H1 (cell line): ENCODE measurements around the gene ACP4. TPM values are rescaled to one million over a fixed set of nuclear protein-coding genes. Genes with fewer than 3 reads are reported as not detected.

Experiments used
- CTCF ChIA-PET: fragments of 300-600 bp; sonication (Branson Sonifier 250); formaldehyde crosslinking; loops from one replicate; lab custom pipeline; 2021; ENCODE audit not compliant: partially characterized antibody; lab: Charles Lee
- POLR2A ChIA-PET: fragments of 300-600 bp; sonication (Branson Sonifier 250); formaldehyde crosslinking; loops from one replicate; lab custom pipeline; 2021; ENCODE audit warnings: inconsistent platforms; ENCODE audit not compliant: partially characterized antibody; lab: Charles Lee
- DNase-seq, 2 experiments: peaks; one replicate each; pipeline versions ENCODE4 v3.0.0 to v3.0.0-alpha.2; 2010 to 2022; ENCODE audit warnings: low spot score in 2 of 2, low read depth in 1 of 2, mixed read lengths in 1 of 2
- FAIRE-seq: peaks from 2 replicates; lab custom pipeline; 2011; peaks lifted over from hg19 to GRCh38; lab: Jason Lieb, UNC
- H2AFZ ChIP-seq: 2 replicates; pipeline ENCODE4 v1.8.1; 2012; ENCODE audit warnings: low read length, inconsistent platforms
- H2AK5ac ChIP-seq: 2 replicates; pipeline ENCODE4 v1.6.1; 2013; ENCODE audit warnings: low read depth, low read length
- H2BK120ac ChIP-seq: replicated peaks from 2 replicates; pipeline ENCODE3; 2013; ENCODE audit warnings: low read depth, low read length, inconsistent platforms
- H2BK12ac ChIP-seq: 2 replicates; pipeline ENCODE4 v1.6.1; 2013; ENCODE audit warnings: low read depth, low read length
- H2BK15ac ChIP-seq: 2 replicates; pipeline ENCODE4 v1.6.1; 2013; ENCODE audit warnings: low read length
- H2BK20ac ChIP-seq: 2 replicates; pipeline ENCODE4 v1.6.1; 2013; ENCODE audit warnings: low read length
- H2BK5ac ChIP-seq: 2 replicates; pipeline ENCODE4 v1.6.1; 2013; ENCODE audit warnings: low read depth, low read length
- H3K14ac ChIP-seq: 2 replicates; pipeline ENCODE4 v1.6.1; 2013; ENCODE audit warnings: inconsistent platforms; ENCODE audit not compliant: insufficient read length
- H3K18ac ChIP-seq: 2 replicates; pipeline ENCODE4 v1.6.1; 2013; ENCODE audit warnings: low read length; ENCODE audit errors: extremely low read depth
- H3K23ac ChIP-seq: 2 replicates; pipeline ENCODE4 v1.6.1; 2013; ENCODE audit warnings: inconsistent platforms; ENCODE audit not compliant: insufficient read length
- H3K23me2 ChIP-seq: 2 replicates; pipeline ENCODE4 v1.6.1; 2013; ENCODE audit warnings: low read depth, low read length
- H3K27ac ChIP-seq: 2 replicates; pipeline ENCODE4 v1.6.1; 2011; ENCODE audit warnings: low read depth, low read length, inconsistent platforms
- H3K27me3 ChIP-seq, 4 experiments: replicated peaks in 1 of 4; 1 replicate in 1 of 4; 2 replicates in 3 of 4; pipeline versions ENCODE4 v1.6.1 to v1.8.1; 2011 to 2013; ENCODE audit warnings: low read length in 3 of 4, mild to moderate bottlenecking in 3 of 4, inconsistent platforms in 2 of 4, mixed read lengths in 2 of 4, moderate library complexity in 1 of 4; ENCODE audit not compliant: control insufficient read depth in 3 of 4, insufficient read depth in 3 of 4; ENCODE audit errors: extremely low read depth in 1 of 4
- H3K36me3 ChIP-seq, 4 experiments: 2 replicates each; pipeline versions ENCODE4 v1.6.1 to v1.8.1; 2011 to 2013; ENCODE audit warnings: mild to moderate bottlenecking in 4 of 4, low read length in 3 of 4, moderate library complexity in 2 of 4, control low read depth in 1 of 4, inconsistent platforms in 1 of 4; ENCODE audit not compliant: insufficient read depth in 4 of 4, control insufficient read depth in 2 of 4
- H3K4ac ChIP-seq: replicated peaks from 2 replicates; pipeline ENCODE3; 2013; ENCODE audit warnings: low read length, low read depth, mixed read lengths, inconsistent platforms; ENCODE audit not compliant: insufficient read length
- H3K4me1 ChIP-seq, 4 experiments: replicated peaks in 1 of 4; 1 replicate in 1 of 4; 2 replicates in 3 of 4; pipeline versions ENCODE4 v1.6.1 to v1.8.1; 2011 to 2013; ENCODE audit warnings: low read length in 3 of 4, inconsistent platforms in 2 of 4, mixed read lengths in 1 of 4; ENCODE audit not compliant: insufficient read depth in 4 of 4, control insufficient read depth in 3 of 4
- H3K4me2 ChIP-seq, 2 experiments: 2 replicates each; pipeline versions ENCODE4 v1.6.1 to v1.8.1; 2011 to 2013; ENCODE audit warnings: low read depth in 2 of 2, low read length in 2 of 2, control low read depth in 1 of 2, inconsistent platforms in 1 of 2, mild to moderate bottlenecking in 1 of 2; ENCODE audit not compliant: insufficient read depth in 1 of 2
- H3K4me3 ChIP-seq, 4 experiments: fragments of 200-600, 300-600 bp in 1 of 4; sonication (generic), shearing (Covaris generic), sonication (Bioruptor Twin) in 1 of 4; 2 replicates each; pipeline versions ENCODE4 v1.5.1 to v1.8.1; 2011 to 2016; ENCODE audit warnings: low read length in 4 of 4, low read depth in 3 of 4, control low read depth in 2 of 4, inconsistent platforms in 2 of 4, mild to moderate bottlenecking in 2 of 4, mixed read lengths in 1 of 4, moderate library complexity in 1 of 4; ENCODE audit not compliant: insufficient read depth in 2 of 4; ENCODE audit errors: extremely low read depth in 1 of 4
- H3K56ac ChIP-seq: replicated peaks from 2 replicates; pipeline ENCODE3; 2013; ENCODE audit warnings: low read depth, mild to moderate bottlenecking, mixed read lengths, low read length, inconsistent platforms; ENCODE audit not compliant: insufficient read length
- H3K79me1 ChIP-seq: 2 replicates; pipeline ENCODE4 v1.6.1; 2013; ENCODE audit warnings: low read depth, low read length, control low read depth
- H3K79me2 ChIP-seq, 2 experiments: 2 replicates each; pipeline versions ENCODE4 v1.6.1 to v1.8.1; 2012 to 2013; ENCODE audit warnings: low read length in 2 of 2, mild to moderate bottlenecking in 2 of 2, inconsistent platforms in 1 of 2; ENCODE audit not compliant: insufficient read depth in 2 of 2, control insufficient read depth in 1 of 2
- H3K9ac ChIP-seq, 4 experiments: replicated peaks in 1 of 4; 1 replicate in 1 of 4; 2 replicates in 3 of 4; pipeline versions ENCODE4 v1.6.1 to v1.8.1; 2011 to 2013; ENCODE audit warnings: low read depth in 3 of 4, low read length in 3 of 4, control low read depth in 2 of 4, mild to moderate bottlenecking in 2 of 4, moderate library complexity in 2 of 4, inconsistent platforms in 1 of 4; ENCODE audit errors: extremely low read depth in 1 of 4
- H3K9me3 ChIP-seq, 2 experiments: 2 replicates each; pipeline versions ENCODE4 v1.6.1 to v1.8.1; 2012 to 2013; ENCODE audit warnings: mild to moderate bottlenecking in 2 of 2, moderate library complexity in 2 of 2, control low read depth in 1 of 2, inconsistent platforms in 1 of 2, low read depth in 1 of 2, low read length in 1 of 2, mixed read lengths in 1 of 2; ENCODE audit not compliant: insufficient read depth in 2 of 2
- H4K20me1 ChIP-seq, 2 experiments: replicated peaks in 1 of 2; 2 replicates each; pipeline versions ENCODE3 to v1.8.1; 2011 to 2013; ENCODE audit warnings: inconsistent platforms in 2 of 2, low read length in 2 of 2, mild to moderate bottlenecking in 1 of 2; ENCODE audit not compliant: insufficient read depth in 2 of 2, control insufficient read depth in 1 of 2
- H4K5ac ChIP-seq: 2 replicates; pipeline ENCODE4 v1.6.1; 2013; ENCODE audit warnings: low read length, low read depth, mixed read lengths, inconsistent platforms; ENCODE audit not compliant: insufficient read length
- H4K8ac ChIP-seq: 2 replicates; pipeline ENCODE4 v1.8.0; 2013; ENCODE audit warnings: mild to moderate bottlenecking, moderate library complexity, low read length, inconsistent platforms; ENCODE audit not compliant: insufficient read depth; ENCODE audit errors: extremely low read depth
- H4K91ac ChIP-seq: replicated peaks from 2 replicates; pipeline ENCODE3; 2013; ENCODE audit warnings: low read length, mixed read lengths, inconsistent platforms; ENCODE audit not compliant: insufficient read length
- BACH1 ChIP-seq: IDR thresholded peaks from 2 replicates; pipeline ENCODE4 v1.6.1; 2012; ENCODE audit warnings: low read length, improper control_type of control experiment
- CBX5 ChIP-seq: fragments of 300-800, 300-1000 bp; sonication (generic); IDR thresholded peaks from 2 replicates; pipeline ENCODE4 v1.7.1; 2016; ENCODE audit warnings: antibody characterized with exemption, low read length, low read depth
- CHD1 ChIP-seq: IDR thresholded peaks from 2 replicates; pipeline ENCODE4 v1.6.1; 2012; ENCODE audit warnings: low read depth, low read length, improper control_type of control experiment
- CHD2 ChIP-seq: IDR thresholded peaks from 2 replicates; pipeline ENCODE4 v1.6.1; 2012; ENCODE audit warnings: low read length, improper control_type of control experiment
- GTF2F1 ChIP-seq: IDR thresholded peaks from 2 replicates; pipeline ENCODE4 v1.6.1; 2012; ENCODE audit warnings: low read depth, low read length, improper control_type of control experiment, borderline replicate concordance
- RNF2 ChIP-seq: fragments of 200-900, 300-1000 bp; sonication (generic); IDR thresholded peaks from 2 replicates; pipeline ENCODE4 v1.7.1; 2016; ENCODE audit warnings: borderline replicate concordance, low read depth, mild to moderate bottlenecking, antibody characterized with exemption, low read length; ENCODE audit not compliant: poor library complexity, severe bottlenecking; ENCODE audit errors: missing control alignments
- WGBS, 2 experiments: shearing (Covaris generic) in 1 of 2; methylation state at CpG; one replicate each; pipeline versions ENCODE4 v1.1.6 to v1.1.7; 2013 to 2015; ENCODE audit warnings: low lambda C conversion rate in 2 of 2, mixed read lengths in 2 of 2, inconsistent platforms in 1 of 2, low coverage in 1 of 2, missing lambda C conversion rate in 1 of 2; ENCODE audit not compliant: insufficient replicate concordance in 2 of 2, insufficient coverage in 1 of 2, insufficient read length in 1 of 2; ENCODE audit errors: extremely low coverage in 1 of 2, missing lambda C conversion rate in 1 of 2; 5-methylcytosine and 5-hydroxymethylcytosine counted together
- polyA plus RNA-seq, 7 experiments: library from polyadenylated mRNA; depleted of rRNA in 3 of 7; stranded (reverse) in 5 of 7; unstranded in 2 of 7; fragments of >200 nt in 5 of 7; fragments of 200-250 nt in 2 of 7; gene quantifications; 1 replicate in 5 of 7; 2 replicates in 1 of 7; 4 replicates in 1 of 7; pipeline versions ENCODE4 v1.2.1 to v1.2.3, GENCODE V29; 2011 to 2013; ENCODE audit warnings: missing spikeins in 2 of 7, mixed read lengths in 2 of 7
- total RNA-seq: library from RNA; stranded (reverse); fragmentation: NEBNext Ultra II Directional; extraction: Animal tissue kit (Norgen Biotek cat#: 25700); gene quantifications from 2 replicates; pipeline ENCODE4 v1.2.1, GENCODE V29; 2021

ACP4 gene
- total and polyA plus RNA-seq, 2 of the 8 experiments (the other 6 are each of a cell fraction or from before 2014, with no cell fraction given), result not detected

GRCh38 chr19:50780753-50781435 lies 9.3 kb upstream of the ACP4 start:
- Histone ChIP-seq H3K4me1 (peaks cover 2 to 7% (median 4%) of the 10 kb centered on the region in 4 experiments; a peak in 5 of 7 replicates), H3K79me1 (no peaks in the 10 kb centered on the region), H3K9ac (no peak overlapping the region), H3K9me3 (no peaks in the 10 kb centered on the region), H3K56ac (no peak overlapping the region), H2BK20ac (no peak overlapping the region), H3K4me2 (no peak overlapping the region), H3K18ac (no peak overlapping the region), H2BK120ac (no peak overlapping the region), H3K27ac (no peak overlapping the region), H3K4me3 (no peak overlapping the region), H4K91ac (no peak overlapping the region), H2BK5ac (no peak overlapping the region), H3K23me2 (peaks cover 4% of the 10 kb centered on the region; the same call in 1 of the 2 replicates), H4K5ac (no peak overlapping the region), H4K8ac (0 out of 2 replicates have a peak overlapping the region, but pooled peaks have one; percentile 60), H2BK12ac (no peak overlapping the region), H3K14ac (no peak overlapping the region), H2AFZ (no peak overlapping the region), H3K27me3 (peaks cover 3 to 51% (median 34%) of the 10 kb centered on the region in 4 experiments), H3K36me3 (no peaks in the 10 kb centered on the region), H2BK15ac (no peak overlapping the region), H3K23ac (no peak overlapping the region), H2AK5ac (no peak overlapping the region), H3K79me2 (no peaks in the 10 kb centered on the region), H3K4ac (no peak overlapping the region), H4K20me1 (peaks cover 0 to 2% of the 10 kb centered on the region in 2 experiments)
- no peak for DNase-seq
- TF ChIP-seq BACH1 (no peak), CHD1 (no peak), CBX5 (no peak), RNF2 (no peak), GTF2F1 (no peak), CHD2 (no peak)
- ChIA-PET CTCF (interaction anchor here (0.7 to 10.2 kb wide), 12 partner anchors 14 to 243 kb away, joined by 3 to 170 read pairs (median 4); partner anchors contain the start of genes CLEC11A and SHANK1), POLR2A (interaction anchor here (0.7 to 9.7 kb wide), 6 partner anchors 7 to 78 kb away, joined by 3 to 110 read pairs (median 3); partner anchors contain the start of gene ACP4)
- FAIRE-seq, result no peak
- WGBS, 2 experiments, result 82% methylated on average over 16 of the region's 16 CpGs; no CpG with 5 or more reads in 1 of the 2 experiments
